ENCODE data around the gene RALGPS1. TPM values are rescaled to one million over a fixed set of nuclear protein-coding genes. Genes with fewer than 3 reads are reported as not detected.

The RALGPS1 gene
- polyA plus RNA-seq, 3 donors = 23.3 to 32.3 (median 23.3) TPM

DNA sequence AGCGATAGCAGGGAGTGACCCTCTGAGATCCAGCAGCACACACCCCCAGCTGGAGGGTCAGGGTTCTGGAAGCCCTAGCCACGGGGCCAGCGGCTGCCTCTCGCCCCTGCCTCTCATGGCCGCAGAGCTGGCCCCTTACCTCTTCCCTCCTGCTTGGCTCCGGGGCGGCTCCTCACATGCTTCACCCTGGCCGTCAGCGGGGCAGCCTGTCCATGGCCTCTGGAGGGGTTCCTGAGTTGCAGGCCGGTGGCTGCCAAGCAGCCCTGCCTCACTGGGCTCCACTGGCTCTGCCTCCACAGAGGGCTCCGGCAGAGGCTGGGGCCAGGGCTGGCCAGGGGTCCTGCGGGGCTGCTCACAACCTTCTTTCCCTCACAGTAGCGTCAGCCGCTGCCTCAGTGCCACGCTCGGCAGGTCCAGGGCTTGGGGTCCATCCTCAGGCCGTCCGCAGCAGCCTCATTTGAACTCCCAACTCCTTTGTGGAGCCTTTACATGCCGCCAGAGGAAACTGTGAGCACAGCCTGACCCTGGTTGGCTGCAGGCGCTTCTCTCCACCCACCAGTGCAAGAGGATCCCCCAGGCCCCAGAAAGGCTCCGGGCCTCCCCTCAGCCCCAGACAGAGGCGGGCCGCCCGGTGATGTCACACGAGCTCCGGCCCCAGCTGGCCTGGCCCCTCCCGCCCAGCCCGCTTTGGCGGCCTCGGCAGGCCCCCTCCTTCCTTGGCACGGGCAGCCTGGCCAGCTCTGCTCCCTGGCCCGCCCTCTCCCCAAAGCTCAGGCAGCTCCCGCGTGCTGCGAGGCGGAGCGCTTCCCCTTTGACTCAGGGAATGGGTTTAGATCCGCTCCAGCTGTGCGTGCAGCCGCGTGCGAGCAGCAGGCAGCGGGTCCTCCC, 207.8 kb downstream of the RALGPS1 start, which contains the start of gene ANGPTL2:
Gene ANGPTL2, minus strand, starts transcription at position 460 of the 888 bp plus-strand sequence. CDS start 13,904 bp downstream, outside the sequence.
- DNase-seq (ENCODE audit: extremely low read depth in 1 of 11, low read depth in 9 of 11, low spot score in 4 of 11) = peak; percentile 63 to 89 (median 84)

DNA sequence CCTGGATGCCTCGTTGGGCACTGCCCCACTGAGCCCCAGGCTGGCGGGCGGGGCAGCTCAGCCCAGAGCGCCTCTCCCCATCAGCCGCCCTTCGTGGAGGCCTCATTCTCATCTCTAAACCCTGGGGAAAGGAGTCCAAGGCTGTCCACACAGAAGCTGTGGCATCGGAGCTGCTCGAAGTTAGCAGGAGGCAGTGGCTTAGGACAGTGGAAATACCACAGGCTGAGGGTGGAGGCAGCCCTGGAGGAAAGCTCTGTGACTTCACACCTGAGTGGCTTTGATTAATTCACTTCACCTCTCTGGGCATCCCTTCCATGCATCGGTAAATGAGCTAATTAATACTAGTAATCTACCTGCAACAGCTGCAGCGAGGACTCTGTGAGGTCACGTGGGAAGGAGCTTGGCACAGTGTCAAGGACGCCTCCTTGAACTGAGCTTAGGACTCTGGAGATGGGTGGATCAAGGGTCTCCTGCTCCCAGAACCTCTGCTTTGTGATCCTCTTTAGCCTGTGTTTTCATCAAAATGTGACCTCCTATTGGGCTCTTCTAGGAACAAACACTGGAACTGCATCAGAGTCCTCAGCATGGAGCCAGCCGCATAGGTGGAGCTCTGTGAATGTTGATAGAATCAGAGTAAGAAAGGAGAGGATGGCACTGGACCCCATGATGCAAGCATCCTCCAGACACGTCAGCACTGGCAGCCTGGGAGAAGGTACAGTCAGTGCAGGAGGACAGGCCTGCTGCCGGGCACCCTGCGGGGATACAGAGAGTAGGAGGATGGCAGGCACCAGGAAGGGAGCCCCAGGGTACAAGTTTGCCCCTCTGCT, 208.7 kb downstream of the RALGPS1 start:
- DNase-seq (ENCODE audit: extremely low read depth in 1 of 11, low read depth in 9 of 11, low spot score in 4 of 11) = peak in 9 of 11 donors; percentile 38 to 73 (median 50)

DNA sequence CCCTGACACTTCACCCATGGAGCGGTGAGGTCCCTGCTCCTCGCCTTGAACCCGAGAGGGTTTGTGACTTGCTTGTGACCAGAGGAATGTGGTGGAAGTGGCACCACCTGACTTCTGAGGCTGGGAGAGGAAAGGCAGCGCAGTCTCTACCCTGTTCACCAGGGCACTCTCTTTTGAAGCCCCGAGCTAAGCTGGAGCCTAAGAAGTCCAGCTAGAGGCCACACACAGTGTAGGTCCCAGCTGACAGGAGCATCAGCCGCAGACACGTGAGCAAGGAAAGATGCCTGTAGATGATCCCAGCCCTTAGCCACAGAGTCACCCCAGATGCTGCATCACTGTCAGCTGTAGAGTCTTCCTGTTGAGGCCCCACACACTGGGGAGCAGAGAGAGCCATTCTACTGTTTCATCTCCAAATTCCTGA, 209.5 kb downstream of the RALGPS1 start:
- no peak for DNase-seq (ENCODE audit: extremely low read depth in 1 of 11, low read depth in 9 of 11, low spot score in 4 of 11)

DNA sequence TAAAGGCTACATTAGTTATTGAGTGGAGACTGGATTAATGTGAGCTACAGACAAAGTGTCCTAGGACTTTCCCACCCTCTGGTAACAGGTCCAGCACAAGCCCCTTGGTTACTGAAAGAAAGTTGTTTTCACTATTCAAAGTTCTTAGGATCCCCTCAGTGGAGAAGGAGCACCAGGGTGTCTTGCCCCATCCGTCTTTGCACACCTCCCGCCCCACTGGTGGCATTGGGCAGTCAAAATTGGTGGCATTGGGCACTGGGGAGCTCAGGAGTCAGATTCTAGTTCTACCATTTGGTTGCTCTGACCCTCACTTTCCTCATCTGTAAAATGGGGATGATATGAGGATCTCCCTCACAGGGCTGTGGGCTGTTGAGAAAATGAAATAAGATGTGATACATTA, 210.2 kb downstream of the RALGPS1 start:
- DNase-seq (ENCODE audit: extremely low read depth in 1 of 11, low read depth in 9 of 11, low spot score in 4 of 11) = no peak

DNA sequence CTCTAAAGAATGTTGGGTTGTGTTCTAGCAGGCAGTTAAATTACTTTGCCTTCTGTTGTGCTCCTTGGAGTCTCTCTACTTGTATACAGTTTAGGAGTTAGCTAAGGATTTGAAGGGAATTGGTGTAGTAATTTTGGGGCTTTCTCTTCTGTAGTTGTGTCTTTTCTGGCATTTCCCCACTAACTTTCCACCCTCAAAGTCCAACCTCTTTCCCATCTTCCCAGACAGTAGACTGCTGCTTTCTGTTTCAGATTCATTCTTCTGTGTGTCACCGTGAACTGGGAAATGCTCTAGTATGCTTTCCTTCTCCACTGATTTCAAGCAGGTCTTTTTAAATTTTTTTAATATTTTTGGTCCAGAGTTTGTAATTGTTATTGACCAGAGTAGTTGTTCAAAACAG, 212.4 kb downstream of the RALGPS1 start:
- DNase-seq (ENCODE audit: extremely low read depth in 1 of 11, low read depth in 9 of 11, low spot score in 4 of 11) = no peak

DNA sequence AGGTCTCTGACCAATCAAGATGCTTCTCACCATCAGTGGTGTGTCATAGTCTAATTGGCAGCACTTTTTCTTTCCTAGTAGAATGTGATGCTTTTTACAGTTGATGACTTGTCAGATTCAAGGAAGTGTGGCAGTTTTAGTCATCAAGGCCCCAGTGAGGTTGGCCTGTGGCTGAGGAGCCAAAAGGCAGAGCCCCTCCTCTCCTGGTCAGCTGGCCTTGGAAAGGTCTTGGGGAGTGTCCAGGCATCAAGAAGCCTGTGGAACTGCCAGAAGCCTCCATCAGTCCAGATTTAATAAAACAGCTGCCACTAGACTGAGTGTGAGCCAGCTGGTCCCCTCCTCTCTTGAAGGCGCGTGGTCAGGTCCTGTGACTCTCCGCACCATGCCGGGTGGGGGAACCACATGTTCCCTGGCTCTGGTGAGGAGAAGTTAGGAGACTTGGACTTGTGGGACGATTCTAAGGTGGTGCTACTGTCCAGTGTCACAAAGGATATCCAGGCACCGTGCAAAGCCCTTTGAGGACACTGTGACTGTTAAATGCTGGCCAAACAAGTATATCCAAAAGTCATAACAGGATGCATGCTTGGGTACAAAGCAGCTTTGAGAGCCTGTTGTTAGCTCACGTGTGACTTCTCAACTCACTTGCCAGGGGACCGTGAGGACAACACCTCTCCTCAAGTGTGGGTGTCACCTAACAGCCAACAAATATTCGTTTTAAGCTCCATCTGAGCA, 213.9 kb downstream of the RALGPS1 start:
- DNase-seq (ENCODE audit: extremely low read depth in 1 of 11, low read depth in 9 of 11, low spot score in 4 of 11) = no peak

DNA sequence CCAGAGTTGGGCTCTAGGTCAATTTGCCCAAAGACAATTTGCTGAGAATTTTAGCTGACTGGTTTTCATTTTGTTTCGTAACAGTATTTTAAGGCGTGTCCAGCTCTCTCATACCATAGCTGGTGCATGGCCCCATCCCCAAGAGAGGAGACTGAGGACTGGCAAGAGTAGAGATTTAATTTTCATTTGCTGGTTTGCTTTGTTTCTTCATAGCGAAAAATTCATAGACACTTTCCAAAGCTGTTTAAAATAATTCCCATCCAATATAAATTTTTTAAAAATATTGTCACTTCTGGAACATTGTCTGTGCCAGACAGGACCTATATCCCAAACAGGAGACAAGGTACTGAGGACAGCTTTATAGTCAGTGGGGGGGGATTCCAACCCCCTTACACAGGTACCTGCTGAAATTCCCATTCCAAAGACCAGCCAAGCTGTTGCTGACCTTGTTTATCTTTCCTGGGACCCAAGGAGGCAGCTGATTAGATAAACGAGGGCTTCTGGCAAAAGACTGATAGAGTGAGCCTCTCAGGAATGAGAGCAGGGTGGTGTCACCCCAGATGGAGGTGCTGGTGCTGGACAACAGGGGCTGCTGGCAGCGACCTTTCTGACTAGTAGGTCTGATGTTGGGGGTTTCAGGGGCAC, 214.6 kb downstream of the RALGPS1 start:
- DNase-seq (ENCODE audit: extremely low read depth in 1 of 11, low read depth in 9 of 11, low spot score in 4 of 11) = no peak

DNA sequence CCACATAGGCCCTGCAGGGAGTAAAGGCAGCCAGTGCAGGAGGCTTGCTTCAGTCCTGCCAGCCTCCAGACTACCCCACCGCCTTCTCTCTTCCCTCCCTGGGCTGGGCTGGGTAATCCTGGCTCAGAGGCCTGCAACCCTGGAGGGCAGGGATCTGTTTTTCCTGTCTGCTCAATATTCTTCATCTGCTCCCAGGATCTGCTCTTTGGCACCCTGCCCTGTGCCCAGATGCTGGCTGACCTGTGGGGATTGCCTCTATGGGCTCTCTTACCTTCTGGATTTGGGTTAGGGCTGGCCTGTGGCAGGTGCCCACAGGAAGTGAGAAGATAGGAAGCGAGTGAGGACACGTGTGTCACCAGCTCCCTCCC, 215.1 kb downstream of the RALGPS1 start:
- no peak for DNase-seq (ENCODE audit: extremely low read depth in 1 of 11, low read depth in 9 of 11, low spot score in 4 of 11)

DNA sequence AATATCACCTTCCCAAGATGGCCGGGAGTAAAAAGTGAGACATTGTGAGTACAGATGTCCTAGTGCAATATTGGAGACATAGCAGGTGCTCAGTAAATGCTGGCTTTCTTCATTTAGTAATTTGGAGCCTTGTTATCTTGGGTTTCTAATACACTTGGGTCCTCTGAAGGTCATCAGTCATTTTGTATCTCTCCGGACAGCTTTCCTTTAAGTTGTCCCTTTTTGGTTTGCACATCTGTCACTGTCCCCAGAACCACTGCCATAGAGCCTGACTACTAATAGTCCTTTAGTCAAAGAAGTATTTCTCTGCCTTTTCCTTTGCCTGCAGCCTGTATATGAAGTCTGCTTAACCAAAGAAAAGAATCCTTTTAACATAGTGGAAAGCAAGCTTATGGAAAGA, 215.7 kb downstream of the RALGPS1 start:
- DNase-seq (ENCODE audit: extremely low read depth in 1 of 11, low read depth in 9 of 11, low spot score in 4 of 11) = no peak

DNA sequence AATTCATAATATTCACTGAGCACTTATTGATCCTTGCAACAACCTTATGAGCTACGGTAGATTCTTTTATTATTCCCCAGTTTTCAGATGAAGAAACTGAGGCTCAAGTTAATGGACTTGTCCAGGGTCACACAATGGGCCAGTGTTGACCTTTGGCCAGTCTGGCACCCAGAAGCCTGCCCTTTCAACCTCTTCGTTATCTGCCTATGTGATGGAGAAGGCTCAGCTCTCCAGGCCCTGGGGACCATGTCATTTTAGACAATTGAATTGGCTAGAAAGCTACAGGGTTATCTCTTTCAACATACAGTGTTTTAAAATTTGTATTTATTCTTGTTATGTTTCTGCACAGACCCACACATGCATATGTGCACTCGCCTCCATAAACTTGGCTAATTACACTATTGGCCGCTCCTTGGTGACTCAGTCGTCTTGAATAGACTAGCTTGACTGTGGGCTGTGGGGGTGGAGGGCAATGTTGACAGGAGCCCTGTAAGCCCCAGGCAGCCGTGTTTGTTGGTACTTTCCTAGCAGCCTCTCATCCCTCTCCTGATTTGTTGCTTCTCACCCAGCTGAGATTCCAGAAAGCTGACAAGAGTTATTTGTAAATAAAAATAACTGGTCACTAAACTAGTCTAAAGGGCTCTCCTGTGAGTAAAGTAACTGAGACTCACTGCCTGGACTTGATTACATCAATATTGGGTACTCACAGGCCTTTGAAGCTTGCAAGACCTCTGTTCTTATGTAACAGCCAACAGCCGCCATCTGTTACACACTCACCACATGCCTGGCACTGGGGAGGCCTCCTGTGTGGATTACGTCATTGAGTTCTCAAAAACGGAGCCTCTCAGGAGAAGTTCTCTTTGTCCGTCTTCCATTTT, 216.3 kb downstream of the RALGPS1 start:
- no peak for DNase-seq (ENCODE audit: extremely low read depth in 1 of 11, low read depth in 9 of 11, low spot score in 4 of 11)

DNA sequence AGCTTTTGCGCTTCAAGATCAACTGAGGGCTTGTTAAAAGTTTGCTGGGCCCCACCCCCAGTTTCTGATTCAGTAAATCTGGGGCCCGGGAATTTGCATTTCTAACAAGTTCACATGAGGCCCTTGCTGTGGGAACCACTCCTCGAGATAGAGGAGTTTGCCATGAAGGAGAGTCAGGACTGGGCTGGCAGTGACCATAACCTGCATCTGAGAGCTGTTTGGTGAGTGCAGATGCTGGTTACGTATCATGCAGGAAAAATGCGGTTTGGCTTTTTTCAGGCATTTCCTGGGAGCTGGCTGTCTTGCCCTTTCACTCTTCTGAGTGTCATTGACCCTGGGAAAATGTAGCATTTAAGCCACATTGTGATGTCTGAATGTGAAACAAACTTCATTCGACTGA, 217.3 kb downstream of the RALGPS1 start:
- no peak for DNase-seq (ENCODE audit: extremely low read depth in 1 of 11, low read depth in 9 of 11, low spot score in 4 of 11)

DNA sequence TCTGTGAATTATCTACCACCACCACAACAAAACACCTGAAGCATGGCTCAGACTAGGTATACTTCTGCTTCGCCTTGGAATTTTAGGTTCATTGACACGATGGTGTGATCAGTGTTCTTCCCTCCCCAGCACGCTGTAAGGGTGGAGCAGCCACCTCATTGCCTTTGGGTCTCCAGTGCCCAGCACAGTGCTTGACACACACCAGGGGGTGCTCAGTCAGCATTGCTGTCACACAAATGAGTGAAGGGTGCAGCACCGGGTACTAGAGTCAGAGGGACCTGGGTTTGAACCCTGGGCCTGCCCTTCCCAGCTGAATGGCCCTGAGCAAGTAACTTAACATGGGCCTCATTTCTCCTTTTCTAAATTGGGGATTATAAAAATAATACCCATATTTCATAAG, 217.8 kb downstream of the RALGPS1 start:
- DNase-seq (ENCODE audit: extremely low read depth in 1 of 11, low read depth in 9 of 11, low spot score in 4 of 11) = no peak

DNA sequence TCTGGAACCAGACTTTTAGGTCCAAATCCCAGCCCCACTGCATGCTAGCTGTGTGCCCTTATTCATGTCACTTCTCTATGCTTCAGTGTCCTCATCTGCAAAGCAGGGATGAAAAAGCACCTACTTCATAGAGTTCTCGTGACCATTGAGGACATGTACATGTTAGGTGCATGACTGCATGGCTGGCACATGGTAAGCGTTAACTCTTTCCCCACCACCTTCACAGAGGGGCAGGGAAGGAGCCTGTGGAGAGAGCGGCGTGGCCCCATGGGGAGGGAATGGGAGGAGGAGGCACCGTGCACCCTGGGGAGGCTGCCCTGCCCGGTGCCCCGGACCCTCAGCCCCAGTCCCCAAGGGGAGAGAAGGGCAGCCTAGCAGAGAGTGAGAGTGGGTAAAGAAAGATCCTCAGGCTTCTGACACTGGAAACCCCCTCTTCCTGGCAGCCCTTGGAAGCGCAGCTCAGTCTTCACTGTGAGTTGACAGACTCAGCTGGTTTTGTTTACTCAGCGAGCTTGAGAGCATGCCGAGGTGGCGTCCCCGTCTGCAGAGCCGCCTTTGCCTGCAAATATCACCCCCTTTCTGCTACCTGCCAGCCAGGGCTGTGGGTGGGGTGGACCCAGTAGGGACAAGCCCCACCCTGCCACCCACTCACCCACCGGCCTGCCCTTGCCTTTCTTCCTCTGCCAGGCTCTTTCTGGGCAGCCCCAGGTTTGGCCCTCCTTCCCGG, 218.5 kb downstream of the RALGPS1 start:
- DNase-seq (ENCODE audit: extremely low read depth in 1 of 11, low read depth in 9 of 11, low spot score in 4 of 11) = no peak

DNA sequence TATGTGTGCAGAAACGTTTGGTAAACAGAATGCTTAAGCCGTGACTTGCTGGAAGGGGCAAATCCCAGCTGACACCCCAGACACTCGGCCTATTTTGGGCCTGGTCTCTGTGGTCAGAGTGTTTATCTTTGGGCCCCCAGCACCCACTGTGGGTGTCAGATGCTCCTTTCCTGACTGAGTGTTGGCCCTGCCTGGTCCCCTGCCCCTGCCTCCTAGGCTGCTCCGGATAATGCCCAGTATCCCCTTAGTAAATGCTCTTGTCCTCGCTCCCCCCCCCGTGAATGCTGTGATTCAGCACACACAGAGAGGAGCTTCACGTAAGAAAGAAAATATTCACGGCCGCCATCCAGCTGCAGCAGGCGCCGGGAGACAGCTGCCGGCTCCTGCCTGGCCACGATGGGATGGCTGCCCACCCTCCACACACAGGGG, 219.2 kb downstream of the RALGPS1 start:
- DNase-seq (ENCODE audit: extremely low read depth in 1 of 11, low read depth in 9 of 11, low spot score in 4 of 11) = no peak

DNA sequence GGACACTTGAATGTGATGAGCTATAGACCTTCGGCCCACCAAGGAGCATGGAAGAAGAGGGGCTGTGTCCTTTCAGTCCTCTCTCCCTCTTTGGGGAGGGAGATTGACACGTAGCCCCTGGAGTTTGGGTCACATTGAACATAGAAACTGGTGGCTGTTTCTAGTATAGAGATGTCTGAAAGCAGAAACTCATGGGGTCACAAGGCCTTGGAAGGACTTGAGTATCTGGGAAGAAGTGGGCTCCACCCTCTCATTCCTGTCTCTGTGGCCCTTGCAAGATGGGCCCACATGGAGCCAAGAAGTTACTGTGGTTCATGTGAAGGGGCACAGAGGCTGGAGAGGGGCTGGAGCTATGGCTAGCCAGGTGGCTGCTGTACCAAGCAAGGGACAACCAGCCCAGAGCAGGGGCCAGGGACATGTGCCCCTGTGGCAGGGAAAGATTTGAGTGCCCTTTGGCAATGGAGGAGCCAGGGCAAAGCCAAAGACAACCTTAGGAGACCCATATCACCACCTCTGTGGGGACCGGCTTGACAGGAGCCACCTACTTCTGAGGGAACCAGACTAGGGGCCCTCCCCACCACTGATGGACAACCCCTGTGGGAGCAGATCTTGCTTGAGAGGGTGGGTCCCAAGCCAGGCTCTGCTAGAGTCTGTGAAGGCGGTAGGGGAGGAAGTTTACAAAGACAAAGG, 220.6 kb downstream of the RALGPS1 start:
- DNase-seq (ENCODE audit: extremely low read depth in 1 of 11, low read depth in 9 of 11, low spot score in 4 of 11) = no peak

DNA sequence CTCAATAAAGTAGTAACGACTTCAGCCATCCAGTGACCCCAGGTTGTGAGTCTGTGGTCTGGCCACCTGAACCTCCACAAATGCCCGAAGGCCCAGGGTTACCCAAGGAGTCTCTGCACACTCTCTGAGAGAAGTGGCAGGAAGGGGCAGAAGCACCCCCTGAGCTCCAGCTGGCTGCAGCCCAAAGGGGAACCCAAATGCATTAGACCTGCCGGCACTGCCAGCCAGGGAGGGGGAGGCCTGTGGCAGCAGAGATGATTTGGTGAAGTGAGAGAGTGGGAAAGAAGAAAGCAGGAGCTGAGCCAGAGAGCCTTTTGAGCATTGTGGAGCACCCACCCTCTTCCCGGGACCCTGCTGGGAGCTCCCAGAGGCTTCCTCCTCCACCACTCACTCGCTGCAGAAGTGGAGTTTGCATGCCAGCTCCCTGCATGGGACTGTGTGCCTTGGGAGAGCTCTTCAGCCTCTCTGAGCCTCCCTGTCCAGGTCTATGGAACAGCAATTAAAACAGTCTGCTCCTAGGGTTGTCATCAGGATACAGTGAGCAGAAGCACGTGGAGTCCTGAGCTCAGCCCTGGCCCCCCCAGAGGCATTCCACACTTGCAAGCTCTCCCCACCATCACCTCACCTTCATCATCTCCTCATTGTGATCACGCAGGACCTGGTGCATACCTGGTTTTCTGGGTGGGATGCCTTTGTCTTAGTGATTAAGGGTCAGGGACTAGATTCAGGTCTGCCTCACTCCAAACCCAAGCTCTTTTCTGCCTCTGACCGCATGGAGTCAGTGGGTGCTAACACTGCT, 221.7 kb downstream of the RALGPS1 start:
- DNase-seq (ENCODE audit: extremely low read depth in 1 of 11, low read depth in 9 of 11, low spot score in 4 of 11) = no peak

Measured in renal cortex interstitium (tissue), 11 donors.